KMS-11 (cell line): ENCODE results near the gene PTPRA.

ENCODE experiments used
- H2AFZ ChIP-seq: fragments of 200-600 bp; sonication (generic); 2 replicates; pipeline ENCODE4 v1.6.1; 2016; ENCODE audit warnings: antibody characterized with exemption, mixed run types, low read depth
- H3K27ac ChIP-seq: fragments of 200-600 bp; sonication (generic); 2 replicates; pipeline ENCODE4 v1.6.1; 2016; ENCODE audit warnings: mild to moderate bottlenecking, mixed run types
- H3K27me3 ChIP-seq: fragments of 200-600 bp; sonication (generic); 2 replicates; pipeline ENCODE4 v1.6.1; 2017; ENCODE audit warnings: mild to moderate bottlenecking, low read depth, mixed run types, moderate library complexity; ENCODE audit not compliant: insufficient read depth
- H3K36me3 ChIP-seq: fragments of 200-600 bp; sonication (generic); 2 replicates; pipeline ENCODE4 v1.6.1; 2017; ENCODE audit warnings: mild to moderate bottlenecking, mixed run types; ENCODE audit not compliant: insufficient read depth
- H3K4me1 ChIP-seq: fragments of 200-600 bp; sonication (generic); 2 replicates; pipeline ENCODE4 v1.6.1; 2016; ENCODE audit warnings: mild to moderate bottlenecking, low read depth, mixed run types; ENCODE audit not compliant: poor library complexity, severe bottlenecking
- H3K4me2 ChIP-seq: fragments of 200-600 bp; sonication (generic); 2 replicates; pipeline ENCODE4 v1.7.0; 2016; ENCODE audit warnings: mild to moderate bottlenecking, mixed run types
- H3K4me3 ChIP-seq: fragments of 200-600 bp; sonication (generic); IDR thresholded peaks from 2 replicates; pipeline ENCODE4 v1.6.1; 2017; ENCODE audit warnings: low read depth, low read length, mixed read lengths; ENCODE audit not compliant: insufficient read depth
- H3K79me2 ChIP-seq: fragments of 200-600 bp; sonication (generic); 2 replicates; pipeline ENCODE4 v1.6.1; 2016; ENCODE audit warnings: low read depth, mixed run types; ENCODE audit not compliant: insufficient read depth
- H3K9ac ChIP-seq: fragments of 200-600 bp; sonication (generic); 2 replicates; pipeline ENCODE4 v1.6.1; 2016; ENCODE audit warnings: mild to moderate bottlenecking, mixed run types
- H4K20me1 ChIP-seq: fragments of 200-600 bp; sonication (generic); 2 replicates; pipeline ENCODE4 v1.6.1; 2016; ENCODE audit warnings: mild to moderate bottlenecking, mixed run types; ENCODE audit not compliant: insufficient read depth
- TF ChIP-seq, protein P1 (sequence below): fragments of 200-600 bp; sonication (generic); conservative IDR thresholded peaks from 2 replicates; pipeline ENCODE4 v1.6.1; 2017; ENCODE audit warnings: low read depth, mild to moderate bottlenecking, antibody characterized with exemption, low read length, moderate library complexity, mixed read lengths

Gene PTPRA

GRCh38 chr20:2859330-2860121 is 13.8 kb upstream of the PTPRA start:
- Histone ChIP-seq H3K9ac (no peak overlapping the region), H3K27me3 (no peaks in the 10 kb centered on the region), H3K36me3 (no peaks in the 10 kb centered on the region), H2AFZ (no peak overlapping the region), H4K20me1 (no peaks in the 10 kb centered on the region), H3K79me2 (no peaks in the 10 kb centered on the region), H3K4me1 (no peaks in the 10 kb centered on the region), H3K27ac (no peak overlapping the region), H3K4me2 (no peak overlapping the region), H3K4me3 (no peak overlapping the region)
- TF ChIP-seq, protein P1, sequence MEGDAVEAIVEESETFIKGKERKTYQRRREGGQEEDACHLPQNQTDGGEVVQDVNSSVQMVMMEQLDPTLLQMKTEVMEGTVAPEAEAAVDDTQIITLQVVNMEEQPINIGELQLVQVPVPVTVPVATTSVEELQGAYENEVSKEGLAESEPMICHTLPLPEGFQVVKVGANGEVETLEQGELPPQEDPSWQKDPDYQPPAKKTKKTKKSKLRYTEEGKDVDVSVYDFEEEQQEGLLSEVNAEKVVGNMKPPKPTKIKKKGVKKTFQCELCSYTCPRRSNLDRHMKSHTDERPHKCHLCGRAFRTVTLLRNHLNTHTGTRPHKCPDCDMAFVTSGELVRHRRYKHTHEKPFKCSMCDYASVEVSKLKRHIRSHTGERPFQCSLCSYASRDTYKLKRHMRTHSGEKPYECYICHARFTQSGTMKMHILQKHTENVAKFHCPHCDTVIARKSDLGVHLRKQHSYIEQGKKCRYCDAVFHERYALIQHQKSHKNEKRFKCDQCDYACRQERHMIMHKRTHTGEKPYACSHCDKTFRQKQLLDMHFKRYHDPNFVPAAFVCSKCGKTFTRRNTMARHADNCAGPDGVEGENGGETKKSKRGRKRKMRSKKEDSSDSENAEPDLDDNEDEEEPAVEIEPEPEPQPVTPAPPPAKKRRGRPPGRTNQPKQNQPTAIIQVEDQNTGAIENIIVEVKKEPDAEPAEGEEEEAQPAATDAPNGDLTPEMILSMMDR = no peak

- Histone ChIP-seq H3K79me2 (no peaks in the 10 kb centered on the region), H3K4me2 (no peak overlapping the region), H3K9ac (no peak overlapping the region), H3K36me3 (no peaks in the 10 kb centered on the region), H2AFZ (no peak overlapping the region), H3K27me3 (no peaks in the 10 kb centered on the region), H3K27ac (no peak overlapping the region), H4K20me1 (no peaks in the 10 kb centered on the region), H3K4me1 (no peaks in the 10 kb centered on the region), H3K4me3 (no peak overlapping the region)
- TF ChIP-seq, protein P1 = no peak
Measured at GRCh38 chr20:2864626-2865025, 8.7 kb upstream of the PTPRA start.

DNA sequence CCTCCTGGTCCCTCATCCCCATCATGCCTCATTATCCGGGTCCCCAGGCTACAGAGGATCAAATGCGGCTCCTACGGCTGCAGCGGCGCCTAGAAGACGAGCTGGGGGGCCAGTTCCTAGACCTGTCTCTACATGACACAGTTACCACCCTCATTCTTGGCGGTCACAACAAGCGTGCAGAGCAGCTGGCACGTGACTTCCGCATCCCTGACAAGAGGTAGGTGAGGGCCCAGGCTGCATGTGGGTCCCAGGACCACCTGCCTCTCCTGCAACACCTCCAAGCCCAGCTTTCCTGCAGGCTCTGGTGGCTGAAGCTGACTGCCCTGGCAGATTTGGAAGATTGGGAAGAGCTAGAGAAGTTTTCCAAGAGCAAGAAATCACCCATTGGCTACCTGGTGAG is 8.2 kb upstream of the PTPRA start:
- Histone ChIP-seq H2AFZ (no peak overlapping the region), H3K79me2 (no peaks in the 10 kb centered on the region), H3K9ac (no peak overlapping the region), H3K4me3 (no peak overlapping the region), H3K4me1 (no peaks in the 10 kb centered on the region), H3K27me3 (no peaks in the 10 kb centered on the region), H4K20me1 (no peaks in the 10 kb centered on the region), H3K4me2 (no peak overlapping the region), H3K27ac (no peak overlapping the region), H3K36me3 (no peaks in the 10 kb centered on the region)
- TF ChIP-seq, protein P1 = no peak

DNA sequence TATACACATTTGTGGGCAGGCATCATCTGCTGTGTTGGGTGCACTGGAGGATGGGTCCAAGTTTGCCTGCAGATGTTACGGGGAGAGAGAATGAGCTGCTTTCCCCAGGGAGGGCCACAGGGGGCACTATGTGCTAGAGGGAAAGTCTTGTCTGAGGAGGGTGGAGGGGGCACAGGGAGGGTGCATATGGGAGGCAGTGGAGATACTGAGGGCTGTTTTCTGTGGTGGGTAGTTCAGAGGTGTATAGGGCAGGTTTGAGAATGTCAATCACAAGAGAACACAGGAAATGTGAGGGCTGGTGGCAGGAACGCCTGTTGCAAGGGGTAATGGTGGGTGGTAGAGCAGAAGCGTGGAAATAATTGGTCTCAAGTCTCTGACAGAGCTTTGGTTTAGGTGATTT is 7.7 kb upstream of the PTPRA start:
- H3K27me3 ChIP-seq = no peaks in the 10 kb centered on the region
- TF ChIP-seq, protein P1 = no peak
- no peak overlapping the region for H3K4me2 ChIP-seq
- H3K36me3 ChIP-seq = no peaks in the 10 kb centered on the region
- no peak overlapping the region for H3K9ac ChIP-seq
- H3K27ac ChIP-seq = no peak overlapping the region
- no peak overlapping the region for H2AFZ ChIP-seq
- no peaks in the 10 kb centered on the region for H3K4me1 ChIP-seq
- no peaks in the 10 kb centered on the region for H3K79me2 ChIP-seq
- no peaks in the 10 kb centered on the region for H4K20me1 ChIP-seq
- no peak overlapping the region for H3K4me3 ChIP-seq
